WI38 (cell line): ENCODE measurements around the gene DDX24.

Experiments used
- H3K4me3 ChIP-seq: 2 replicates; pipeline ENCODE4 v1.5.1; 2011; ENCODE audit warnings: low read depth, mild to moderate bottlenecking, control low read depth, low read length
- CTCF ChIP-seq: IDR thresholded peaks from 2 replicates; pipeline ENCODE4 v1.5.1; 2012; ENCODE audit warnings: low read depth, mild to moderate bottlenecking, control low read depth, low read length

Gene DDX24

GRCh38 chr14:94113908-94114588 is 33.0 kb upstream of the DDX24 start:
- TF ChIP-seq CTCF: no peak
- no peak overlapping the region for H3K4me3 ChIP-seq

GRCh38 chr14:94113490-94113889 is 32.5 kb upstream of the DDX24 start:
- no peak overlapping the region for H3K4me3 ChIP-seq
- TF ChIP-seq CTCF: no peak

GRCh38 chr14:94113073-94113472 is 32.1 kb upstream of the DDX24 start:
- H3K4me3 ChIP-seq: no peak overlapping the region
- no peak for TF ChIP-seq CTCF

DNA sequence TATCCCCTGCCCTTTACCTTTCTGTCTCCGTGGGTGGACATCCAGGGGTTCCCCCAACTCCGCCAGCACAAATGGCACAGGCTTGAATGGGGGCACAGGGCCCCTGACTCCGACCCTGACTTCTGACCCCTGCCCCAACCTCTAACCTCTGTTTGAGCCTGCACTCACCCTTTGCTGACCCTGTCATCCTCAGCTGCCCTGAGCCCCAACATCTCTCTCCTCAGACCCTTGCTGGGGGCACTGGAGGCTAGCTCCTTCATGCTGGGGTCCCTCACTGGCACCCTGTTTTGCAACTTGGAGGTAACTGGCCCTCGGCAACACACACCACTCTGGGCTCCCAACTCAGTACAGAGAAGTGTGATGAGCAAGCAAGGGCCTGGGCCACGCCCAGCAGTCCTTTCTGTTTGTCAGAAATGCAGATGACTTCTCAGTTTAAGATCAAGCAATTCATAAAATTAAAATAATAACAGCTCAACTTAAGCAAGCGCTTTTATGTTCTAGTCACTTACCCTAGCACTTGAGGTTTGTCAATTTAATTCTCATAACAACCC is 31.6 kb upstream of the DDX24 start:
- TF ChIP-seq CTCF: no peak
- no peak overlapping the region for H3K4me3 ChIP-seq

GRCh38 chr14:94111276-94112095 is 30.5 kb upstream of the DDX24 start:
- TF ChIP-seq CTCF: no peak
- no peak overlapping the region for H3K4me3 ChIP-seq

- H3K4me3 ChIP-seq: no peak within 1 kb of the TSS
- no peak for TF ChIP-seq CTCF
Measured at GRCh38 chr14:94110552-94111181, 29.7 kb upstream of the DDX24 start, which contains the start of gene IFI27. Gene IFI27 (plus strand): TSS chr14:94110736.
